GM12873 (cell line): Measurements from ENCODE around the gene CENPH.

ENCODE experiments used
- TF ChIP-seq, protein P1 (sequence below): IDR thresholded peaks from 2 replicates; pipeline ENCODE4 v1.5.1; 2012; ENCODE audit warnings: low read depth, mild to moderate bottlenecking, moderate library complexity, low read length, control low read depth; ENCODE audit not compliant: insufficient read depth; ENCODE audit errors: missing control alignments

CENPH gene

DNA sequence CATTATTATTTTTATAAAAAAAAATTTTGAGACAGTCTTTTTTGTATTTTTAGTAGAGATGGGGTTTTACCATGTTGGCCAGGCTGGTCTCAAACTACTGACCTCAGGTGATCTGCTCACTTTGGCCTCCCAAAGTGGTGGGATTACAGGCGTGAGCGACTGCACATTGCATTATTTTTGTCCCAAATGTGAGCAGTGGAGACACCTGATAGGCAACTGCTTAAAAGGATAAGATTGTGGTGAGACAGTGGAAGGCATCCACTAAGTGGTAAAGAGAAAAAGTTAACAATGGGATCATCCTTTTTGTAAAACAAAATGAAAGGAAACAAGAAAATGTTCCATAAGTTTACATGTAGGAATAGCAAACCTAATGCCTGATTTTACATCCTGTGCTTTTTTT lies 2.0 kb upstream of the CENPH start:
- TF ChIP-seq, protein P1, sequence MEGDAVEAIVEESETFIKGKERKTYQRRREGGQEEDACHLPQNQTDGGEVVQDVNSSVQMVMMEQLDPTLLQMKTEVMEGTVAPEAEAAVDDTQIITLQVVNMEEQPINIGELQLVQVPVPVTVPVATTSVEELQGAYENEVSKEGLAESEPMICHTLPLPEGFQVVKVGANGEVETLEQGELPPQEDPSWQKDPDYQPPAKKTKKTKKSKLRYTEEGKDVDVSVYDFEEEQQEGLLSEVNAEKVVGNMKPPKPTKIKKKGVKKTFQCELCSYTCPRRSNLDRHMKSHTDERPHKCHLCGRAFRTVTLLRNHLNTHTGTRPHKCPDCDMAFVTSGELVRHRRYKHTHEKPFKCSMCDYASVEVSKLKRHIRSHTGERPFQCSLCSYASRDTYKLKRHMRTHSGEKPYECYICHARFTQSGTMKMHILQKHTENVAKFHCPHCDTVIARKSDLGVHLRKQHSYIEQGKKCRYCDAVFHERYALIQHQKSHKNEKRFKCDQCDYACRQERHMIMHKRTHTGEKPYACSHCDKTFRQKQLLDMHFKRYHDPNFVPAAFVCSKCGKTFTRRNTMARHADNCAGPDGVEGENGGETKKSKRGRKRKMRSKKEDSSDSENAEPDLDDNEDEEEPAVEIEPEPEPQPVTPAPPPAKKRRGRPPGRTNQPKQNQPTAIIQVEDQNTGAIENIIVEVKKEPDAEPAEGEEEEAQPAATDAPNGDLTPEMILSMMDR: no peak

DNA sequence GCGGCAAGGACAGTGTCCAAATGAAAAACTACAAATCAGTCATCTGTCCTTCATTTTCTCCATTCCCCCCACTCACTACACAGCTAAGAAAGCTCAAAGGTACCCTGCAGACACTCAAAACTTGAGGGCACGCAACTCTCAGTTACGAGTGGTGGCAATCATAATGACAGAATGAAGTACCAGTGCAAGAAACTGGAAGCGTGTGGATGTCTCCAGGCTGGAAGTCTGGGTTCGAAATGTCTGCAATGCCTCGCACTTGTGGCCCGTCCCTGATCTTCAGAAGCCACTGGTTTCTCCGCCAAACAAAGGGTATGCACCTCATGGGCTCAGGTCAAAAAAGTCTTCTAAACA lies 597 bp upstream of the CENPH start:
- TF ChIP-seq, protein P1: no peak

DNA sequence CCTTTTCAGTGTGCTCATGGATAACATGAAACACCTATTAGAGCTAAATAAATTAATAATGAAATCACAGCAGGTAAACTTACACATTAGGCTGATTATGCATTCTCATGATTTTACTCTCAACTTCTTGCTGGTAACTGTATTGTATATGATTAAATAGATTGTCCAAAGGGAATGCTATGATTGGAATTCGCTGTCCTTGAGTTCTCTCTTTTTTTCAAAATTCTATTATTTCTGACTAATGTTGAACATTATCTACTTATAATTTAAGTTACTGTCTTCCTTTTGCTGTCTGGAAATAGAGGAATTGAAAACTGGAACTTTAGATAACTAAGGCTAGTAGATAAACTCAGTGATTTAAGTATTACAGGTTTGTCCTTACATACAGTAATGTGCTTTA lies 13.1 kb downstream of the CENPH start:
- TF ChIP-seq, protein P1: no peak

DNA sequence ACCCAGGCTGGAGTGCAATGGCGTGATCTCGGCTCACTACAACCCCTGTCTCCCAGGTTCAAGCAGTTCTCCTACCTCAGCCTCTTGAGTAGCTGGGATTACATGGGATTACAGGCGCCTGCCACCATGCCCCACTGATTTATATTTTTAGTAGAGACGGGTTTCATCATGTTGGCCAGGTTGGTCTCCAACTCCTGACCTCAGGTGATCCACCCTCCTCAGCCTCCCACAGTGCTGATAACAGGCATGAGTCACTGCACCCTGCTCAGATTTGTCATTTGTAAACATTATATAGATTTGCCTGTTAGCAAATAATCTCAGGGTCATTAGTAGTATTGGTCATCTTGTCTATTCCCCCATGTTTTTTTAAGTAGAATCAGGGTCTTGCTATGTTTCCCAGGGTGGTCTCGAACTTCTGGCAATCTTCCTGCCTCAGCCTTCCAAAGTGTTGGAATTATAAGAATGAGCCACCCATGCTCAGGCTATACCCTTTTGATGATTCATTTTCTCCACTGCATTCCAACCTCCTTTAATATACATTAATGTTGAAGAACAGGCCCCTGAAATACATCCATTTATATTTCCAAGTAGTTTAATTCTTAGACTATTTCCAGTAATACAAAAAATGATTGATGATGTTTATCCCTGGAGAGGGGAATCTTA lies 17.3 kb downstream of the CENPH start:
- TF ChIP-seq, protein P1: no peak

DNA sequence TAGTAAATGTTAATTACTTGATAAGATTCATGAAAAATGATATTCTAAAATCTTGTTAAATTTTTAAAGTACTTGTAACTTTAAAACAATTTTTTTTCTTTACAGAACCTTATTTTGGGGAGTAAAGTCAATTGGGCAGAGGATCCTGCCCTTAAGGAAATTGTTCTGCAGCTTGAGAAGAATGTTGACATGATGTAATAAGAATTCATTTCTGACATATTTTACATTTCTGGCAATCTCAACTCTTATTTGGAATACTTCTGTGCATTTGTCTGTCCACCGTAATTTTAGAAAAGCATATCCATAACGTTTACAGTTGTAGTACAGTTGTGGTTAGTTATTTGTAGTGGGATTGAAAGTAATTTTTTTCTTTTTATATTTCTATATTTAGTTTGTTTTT lies 20.2 kb downstream of the CENPH start:
- TF ChIP-seq, protein P1: no peak

DNA sequence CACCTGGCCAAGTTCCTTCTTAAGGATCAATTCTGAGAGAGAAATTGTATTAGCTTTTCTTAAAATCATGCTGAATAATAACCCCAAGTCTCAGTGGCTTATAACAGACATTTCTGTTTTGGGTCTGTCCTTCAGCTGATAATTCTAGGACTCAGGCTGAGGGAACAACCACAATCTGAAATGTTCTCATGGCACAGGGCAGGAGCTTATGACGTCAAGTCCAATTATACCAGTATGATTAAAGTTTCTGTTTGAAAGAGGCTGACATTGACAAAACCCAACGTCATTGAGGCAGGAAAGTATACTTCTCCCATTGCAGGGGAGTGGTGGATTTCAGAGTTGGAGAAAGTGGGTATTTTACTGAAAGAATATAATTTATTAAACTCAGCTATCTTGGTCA lies 21.8 kb downstream of the CENPH start:
- TF ChIP-seq, protein P1: no peak

DNA sequence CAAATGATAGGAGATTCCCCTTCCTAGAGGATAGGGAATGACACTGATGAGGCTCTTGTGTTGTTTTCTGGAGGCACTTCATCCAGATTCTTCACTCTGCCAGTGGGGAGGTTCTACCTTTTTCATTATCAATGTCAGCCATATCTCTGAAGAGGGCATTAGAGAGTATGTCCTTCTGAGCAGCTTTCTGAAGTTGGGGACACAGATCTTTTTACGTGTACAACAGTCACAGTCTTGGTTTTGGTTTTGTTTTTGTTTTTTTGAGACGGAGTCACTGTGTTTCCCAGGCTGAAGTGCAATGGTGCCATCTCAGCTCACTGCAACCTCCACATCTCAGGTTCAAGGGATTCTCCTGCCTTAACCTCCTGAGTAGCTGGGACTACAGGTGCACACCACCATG lies 22.6 kb downstream of the CENPH start:
- TF ChIP-seq, protein P1: no peak
